Erythroblast (primary cell): ENCODE data around the gene GLRA1.
"Not testable (repeated sequence)": the region's sequence is repeated elsewhere in the genome, so short reads cannot be mapped to it uniquely, and the experiment has no call there.

Experiments
- DNase-seq, 2 experiments: peaks; one replicate each; lab custom pipeline; 2025; lab: John Stamatoyannopoulos, UW
- GATA1 ChIP-seq: IDR thresholded peaks from 2 replicates; pipeline ENCODE4 v1.6.1; 2011; ENCODE audit warnings: low read depth, mild to moderate bottlenecking, control low read depth, low read length, moderate library complexity
- POLR2A ChIP-seq: IDR thresholded peaks from 2 replicates; pipeline ENCODE4 v1.6.1; 2011; ENCODE audit warnings: mild to moderate bottlenecking, low read length

Gene GLRA1

GRCh38 chr5:151886546-151887275, 37.9 kb downstream of the GLRA1 start:
- TF ChIP-seq POLR2A (no peak), GATA1 (no peak)
- no peak for DNase-seq

GRCh38 chr5:151885138-151885908, 39.3 kb downstream of the GLRA1 start:
- no peak for TF ChIP-seq POLR2A
- no peak for TF ChIP-seq GATA1

GRCh38 chr5:151881621-151882225, 42.9 kb downstream of the GLRA1 start:
- no peak for DNase-seq
- TF ChIP-seq POLR2A (no peak), GATA1 (no peak)

More at GRCh38 chr5:151885138-151885908, 39.3 kb downstream of the GLRA1 start:
- no peak for DNase-seq

GRCh38 chr5:151880324-151880723, 44.3 kb downstream of the GLRA1 start:
- no peak for TF ChIP-seq GATA1
- no peak for TF ChIP-seq POLR2A
- no peak for DNase-seq

GRCh38 chr5:151873701-151874100, 51.0 kb downstream of the GLRA1 start:
- DNase-seq, result no peak
- TF ChIP-seq GATA1 (no peak), POLR2A (no peak)

GRCh38 chr5:151872701-151873100, 52.0 kb downstream of the GLRA1 start:
- DNase-seq, result no peak
- TF ChIP-seq POLR2A (no peak), GATA1 (no peak)

- no peak for TF ChIP-seq POLR2A
- no peak for TF ChIP-seq GATA1
- DNase-seq, result no peak
These were observed 53.8 kb downstream of the GLRA1 start for GRCh38 chr5:151870820-151871219.

- TF ChIP-seq POLR2A (no peak), GATA1 (no peak)
- DNase-seq, result no peak
These were observed 54.4 kb downstream of the GLRA1 start for GRCh38 chr5:151870271-151870670.

- DNase-seq, result no peak
- no peak for TF ChIP-seq POLR2A
- no peak for TF ChIP-seq GATA1
These were observed 54.8 kb downstream of the GLRA1 start for GRCh38 chr5:151869843-151870242.

- DNase-seq, result no peak
- TF ChIP-seq POLR2A (no peak), GATA1 (no peak)
These were observed 56.2 kb downstream of the GLRA1 start for GRCh38 chr5:151868451-151868850.

GRCh38 chr5:151864061-151864748, 60.4 kb downstream of the GLRA1 start:
- DNase-seq, result no peak
- TF ChIP-seq GATA1 (no peak), POLR2A (no peak)

GRCh38 chr5:151863566-151863965, 61.1 kb downstream of the GLRA1 start:
- TF ChIP-seq POLR2A (no peak), GATA1 (no peak)
- DNase-seq, result no peak

GRCh38 chr5:151862811-151863472, 61.7 kb downstream of the GLRA1 start:
- DNase-seq, result no peak
- no peak for TF ChIP-seq GATA1
- no peak for TF ChIP-seq POLR2A

- not testable (repeated sequence) for DNase-seq
These were observed 63.8 kb downstream of the GLRA1 start for GRCh38 chr5:151860867-151861266.
